K562 (cell line): ENCODE data around the gene PTPN9. TPM values are rescaled to one million over a fixed set of nuclear protein-coding genes. Genes with fewer than 3 reads are reported as not detected.
A peak's percentile ranks its signal among the peaks of the same experiment; 100 is the strongest.

Source experiments
- BACH1 ChIP-seq: fragments of 200-800 bp; sonication (Bioruptor generic); IDR thresholded peaks from 2 replicates; pipeline ENCODE4 v1.6.1; 2016; ENCODE audit warnings: missing genetic modification characterization, missing compliant biosample characterization
- BRD4 ChIP-seq: fragments of 200-600 bp; sonication (generic); IDR thresholded peaks from 2 replicates; pipeline ENCODE4 v1.6.1; 2017; ENCODE audit warnings: inconsistent platforms
- HDAC1 ChIP-seq, 2 experiments: fragments of 450-650 bp; IDR thresholded peaks; 2 replicates each; pipeline ENCODE4 v1.6.1; 2016 to 2017; ENCODE audit warnings: inconsistent platforms in 1 of 2, mild to moderate bottlenecking in 1 of 2, moderate library complexity in 1 of 2
- KDM2B ChIP-seq: fragments of 250-450 bp; sonication (Bioruptor Pico); IDR thresholded peaks from 2 replicates; pipeline ENCODE4 v1.8.0; 2021; ENCODE audit warnings: mild to moderate bottlenecking, moderate library complexity
- MCM3 ChIP-seq: fragments of 450-650 bp; IDR thresholded peaks from 2 replicates; pipeline ENCODE4 v1.6.1; 2016
- ZNF140 ChIP-seq: fragments of 250-450 bp; sonication (Bioruptor Pico); IDR thresholded peaks from 2 replicates; pipeline ENCODE4 v1.8.0; 2021; ENCODE audit warnings: moderate library complexity, mild to moderate bottlenecking, inconsistent platforms
- ZNF23 ChIP-seq: fragments of 250-450 bp; sonication (Bioruptor Pico); IDR thresholded peaks from 2 replicates; pipeline ENCODE4 v1.4.0; 2020; ENCODE audit warnings: mild to moderate bottlenecking
- ZNF239 ChIP-seq: fragments of 250-450 bp; sonication (Bioruptor Pico); IDR thresholded peaks from 2 replicates; pipeline ENCODE4 v1.4.0; 2020; ENCODE audit warnings: mild to moderate bottlenecking
- ZNF764 ChIP-seq: fragments of 250-450 bp; sonication (Bioruptor Pico); IDR thresholded peaks from 2 replicates; pipeline ENCODE4 v1.4.0; 2020; ENCODE audit warnings: low read depth, mild to moderate bottlenecking, moderate library complexity
- polyA plus RNA-seq, 8 experiments: library from polyadenylated mRNA; depleted of rRNA in 4 of 8; stranded (reverse) in 5 of 8; unstranded in 3 of 8; fragments of >200 nt; fragmentation: Nextera tagmentation in 2 of 8; fragmentation: Illumina TruSeq in 1 of 8; extraction: Ambion mirVana in 2 of 8; extraction: Trizol in 1 of 8; gene quantifications; 2 replicates each; pipeline versions ENCODE4 v1.2.1 to v1.2.3, GENCODE V29; 2011 to 2014; ENCODE audit warnings: inconsistent platforms in 1 of 8, missing spikeins in 1 of 8
- total RNA-seq, 7 experiments: library from RNA; depleted of rRNA in 6 of 7; stranded (reverse); fragments of >200 nt in 6 of 7; fragmentation: Illumina TruSeq in 2 of 7; extraction: Trizol in 2 of 7; gene quantifications; 2 replicates each; pipeline versions ENCODE4 v1.2.1 to v1.2.3, GENCODE V29; 2011 to 2021; ENCODE audit warnings: low replicate concordance in 1 of 7
- TF ChIP-seq, protein P1 (sequence below): fragments of 450-650 bp; IDR thresholded peaks from 2 replicates; pipeline ENCODE4 v1.6.1; 2016; ENCODE audit warnings: low read depth
- TF ChIP-seq, protein P2 (sequence below): sonication (generic); formaldehyde crosslinking; IDR thresholded peaks from 2 replicates; pipeline ENCODE4 v1.8.1; 2023; ENCODE audit warnings: mild to moderate bottlenecking, missing genetic modification reagents, moderate library complexity
- TF ChIP-seq, protein P3 (sequence below): fragments of 250-450 bp; sonication (Bioruptor Pico); IDR thresholded peaks from 2 replicates; pipeline ENCODE4 v1.4.0; 2020; ENCODE audit warnings: mild to moderate bottlenecking, moderate library complexity
- TF ChIP-seq, protein P4 (sequence below): fragments of 450-650 bp; IDR thresholded peaks from 2 replicates; pipeline ENCODE4 v1.6.1; 2014; ENCODE audit warnings: low read depth, mild to moderate bottlenecking, moderate library complexity, borderline replicate concordance

Gene PTPN9
- total and polyA plus RNA-seq, 9 of the 15 experiments (the other 6 are each of a cell fraction or from before 2014, with no cell fraction given): 5.0 to 24.0 (median 14.2) TPM

DNA sequence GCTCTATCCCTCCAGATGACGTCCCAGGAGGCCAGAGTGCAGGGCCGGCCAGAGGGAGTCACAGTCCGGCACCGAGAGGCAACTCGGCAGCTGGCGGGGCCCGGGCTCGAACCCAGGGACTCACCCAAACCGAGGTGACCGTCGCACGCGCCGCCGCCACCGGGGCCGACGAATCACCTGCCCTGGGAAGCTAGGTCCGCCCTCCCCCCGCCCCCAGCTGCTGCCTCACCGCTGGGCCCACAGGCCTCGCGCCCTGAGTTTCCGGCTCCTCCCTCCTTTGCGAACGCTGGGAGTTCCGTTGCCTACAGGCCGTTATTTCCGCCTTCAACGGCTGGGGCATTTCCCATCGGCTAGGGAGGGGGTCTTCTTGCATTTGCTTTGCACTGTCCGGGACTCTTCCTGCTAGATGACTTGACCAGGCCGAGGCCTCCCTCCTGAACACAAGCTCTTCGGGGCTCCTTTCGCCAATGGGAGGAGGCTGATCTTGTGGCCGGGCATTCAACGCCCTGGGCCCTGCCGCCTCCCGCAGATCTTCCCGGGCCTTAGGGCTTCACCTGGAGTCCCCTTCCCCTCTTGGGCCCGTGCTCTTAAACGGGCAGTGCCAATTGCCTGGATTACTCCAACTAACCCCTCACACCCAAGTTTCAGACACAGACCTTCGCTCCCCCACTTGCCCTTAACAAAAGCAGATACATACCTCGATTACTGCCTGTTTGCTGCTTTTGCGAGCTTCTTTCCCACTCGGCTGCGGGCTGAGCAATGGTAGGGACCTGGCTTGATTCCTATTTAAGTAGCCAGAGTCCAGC is 46.6 kb upstream of the PTPN9 start, which contains the start of gene SNUPN (continued):
- TF ChIP-seq, protein P1, sequence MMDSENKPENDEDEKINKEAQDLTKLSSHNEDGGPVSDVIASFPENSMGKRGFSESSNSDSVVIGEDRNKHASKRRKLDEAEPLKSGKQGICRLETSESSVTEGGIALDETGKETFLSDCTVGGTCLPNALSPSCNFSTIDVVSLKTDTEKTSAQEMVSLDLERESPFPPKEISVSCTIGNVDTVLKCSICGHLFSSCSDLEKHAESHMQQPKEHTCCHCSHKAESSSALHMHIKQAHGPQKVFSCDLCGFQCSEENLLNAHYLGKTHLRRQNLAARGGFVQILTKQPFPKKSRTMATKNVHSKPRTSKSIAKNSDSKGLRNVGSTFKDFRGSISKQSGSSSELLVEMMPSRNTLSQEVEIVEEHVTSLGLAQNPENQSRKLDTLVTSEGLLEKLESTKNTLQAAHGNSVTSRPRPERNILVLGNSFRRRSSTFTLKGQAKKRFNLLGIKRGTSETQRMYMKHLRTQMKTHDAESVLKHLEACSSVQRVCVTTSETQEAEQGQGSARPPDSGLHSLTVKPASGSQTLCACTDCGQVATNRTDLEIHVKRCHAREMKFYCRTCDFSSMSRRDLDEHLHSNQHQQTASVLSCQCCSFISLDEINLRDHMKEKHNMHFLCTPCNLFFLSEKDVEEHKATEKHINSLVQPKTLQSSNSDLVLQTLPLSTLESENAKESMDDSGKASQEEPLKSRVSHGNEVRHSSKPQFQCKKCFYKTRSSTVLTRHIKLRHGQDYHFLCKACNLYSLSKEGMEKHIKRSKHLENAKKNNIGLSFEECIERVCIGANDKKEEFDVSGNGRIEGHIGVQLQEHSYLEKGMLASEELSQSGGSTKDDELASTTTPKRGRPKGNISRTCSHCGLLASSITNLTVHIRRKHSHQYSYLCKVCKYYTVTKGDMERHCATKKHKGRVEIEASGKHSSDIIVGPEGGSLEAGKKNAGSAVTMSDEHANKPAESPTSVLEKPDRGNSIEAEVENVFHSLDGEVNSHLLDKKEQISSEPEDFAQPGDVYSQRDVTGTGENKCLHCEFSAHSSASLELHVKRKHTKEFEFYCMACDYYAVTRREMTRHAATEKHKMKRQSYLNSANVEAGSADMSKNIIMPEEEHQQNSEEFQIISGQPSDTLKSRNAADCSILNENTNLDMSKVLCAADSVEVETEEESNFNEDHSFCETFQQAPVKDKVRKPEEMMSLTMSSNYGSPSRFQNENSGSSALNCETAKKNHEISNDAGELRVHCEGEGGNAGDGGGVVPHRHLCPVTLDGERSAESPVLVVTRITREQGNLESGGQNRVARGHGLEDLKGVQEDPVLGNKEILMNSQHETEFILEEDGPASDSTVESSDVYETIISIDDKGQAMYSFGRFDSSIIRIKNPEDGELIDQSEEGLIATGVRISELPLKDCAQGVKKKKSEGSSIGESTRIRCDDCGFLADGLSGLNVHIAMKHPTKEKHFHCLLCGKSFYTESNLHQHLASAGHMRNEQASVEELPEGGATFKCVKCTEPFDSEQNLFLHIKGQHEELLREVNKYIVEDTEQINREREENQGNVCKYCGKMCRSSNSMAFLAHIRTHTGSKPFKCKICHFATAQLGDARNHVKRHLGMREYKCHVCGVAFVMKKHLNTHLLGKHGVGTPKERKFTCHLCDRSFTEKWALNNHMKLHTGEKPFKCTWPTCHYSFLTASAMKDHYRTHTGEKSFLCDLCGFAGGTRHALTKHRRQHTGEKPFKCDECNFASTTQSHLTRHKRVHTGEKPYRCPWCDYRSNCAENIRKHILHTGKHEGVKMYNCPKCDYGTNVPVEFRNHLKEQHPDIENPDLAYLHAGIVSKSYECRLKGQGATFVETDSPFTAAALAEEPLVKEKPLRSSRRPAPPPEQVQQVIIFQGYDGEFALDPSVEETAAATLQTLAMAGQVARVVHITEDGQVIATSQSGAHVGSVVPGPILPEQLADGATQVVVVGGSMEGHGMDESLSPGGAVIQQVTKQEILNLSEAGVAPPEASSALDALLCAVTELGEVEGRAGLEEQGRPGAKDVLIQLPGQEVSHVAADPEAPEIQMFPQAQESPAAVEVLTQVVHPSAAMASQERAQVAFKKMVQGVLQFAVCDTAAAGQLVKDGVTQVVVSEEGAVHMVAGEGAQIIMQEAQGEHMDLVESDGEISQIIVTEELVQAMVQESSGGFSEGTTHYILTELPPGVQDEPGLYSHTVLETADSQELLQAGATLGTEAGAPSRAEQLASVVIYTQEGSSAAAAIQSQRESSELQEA: no peak
- TF ChIP-seq, protein P2, sequence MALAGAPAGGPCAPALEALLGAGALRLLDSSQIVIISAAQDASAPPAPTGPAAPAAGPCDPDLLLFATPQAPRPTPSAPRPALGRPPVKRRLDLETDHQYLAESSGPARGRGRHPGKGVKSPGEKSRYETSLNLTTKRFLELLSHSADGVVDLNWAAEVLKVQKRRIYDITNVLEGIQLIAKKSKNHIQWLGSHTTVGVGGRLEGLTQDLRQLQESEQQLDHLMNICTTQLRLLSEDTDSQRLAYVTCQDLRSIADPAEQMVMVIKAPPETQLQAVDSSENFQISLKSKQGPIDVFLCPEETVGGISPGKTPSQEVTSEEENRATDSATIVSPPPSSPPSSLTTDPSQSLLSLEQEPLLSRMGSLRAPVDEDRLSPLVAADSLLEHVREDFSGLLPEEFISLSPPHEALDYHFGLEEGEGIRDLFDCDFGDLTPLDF (CRISPR knock-in tag): no peak
- no peak for TF ChIP-seq ZNF239
- no peak for TF ChIP-seq ZNF23 (CRISPR knock-in tag)
- no peak; the same call in 1 of the 2 replicates for TF ChIP-seq ZNF764 (CRISPR knock-in tag)
- 0 out of 2 replicates have a peak, but pooled peaks have one; percentile 28 for TF ChIP-seq KDM2B (CRISPR knock-in tag)
- TF ChIP-seq HDAC1 (IDR thresholded peaks at IDR 0.05): peak in 1 of 2 experiments; percentile 43; a peak in 2 of 4 replicates
- TF ChIP-seq ZNF140 (CRISPR knock-in tag): no peak
- no peak for TF ChIP-seq BACH1 (tag)
- 0 out of 2 replicates have a peak, but pooled peaks have one; percentile 9 for TF ChIP-seq BRD4
- TF ChIP-seq, protein P3, sequence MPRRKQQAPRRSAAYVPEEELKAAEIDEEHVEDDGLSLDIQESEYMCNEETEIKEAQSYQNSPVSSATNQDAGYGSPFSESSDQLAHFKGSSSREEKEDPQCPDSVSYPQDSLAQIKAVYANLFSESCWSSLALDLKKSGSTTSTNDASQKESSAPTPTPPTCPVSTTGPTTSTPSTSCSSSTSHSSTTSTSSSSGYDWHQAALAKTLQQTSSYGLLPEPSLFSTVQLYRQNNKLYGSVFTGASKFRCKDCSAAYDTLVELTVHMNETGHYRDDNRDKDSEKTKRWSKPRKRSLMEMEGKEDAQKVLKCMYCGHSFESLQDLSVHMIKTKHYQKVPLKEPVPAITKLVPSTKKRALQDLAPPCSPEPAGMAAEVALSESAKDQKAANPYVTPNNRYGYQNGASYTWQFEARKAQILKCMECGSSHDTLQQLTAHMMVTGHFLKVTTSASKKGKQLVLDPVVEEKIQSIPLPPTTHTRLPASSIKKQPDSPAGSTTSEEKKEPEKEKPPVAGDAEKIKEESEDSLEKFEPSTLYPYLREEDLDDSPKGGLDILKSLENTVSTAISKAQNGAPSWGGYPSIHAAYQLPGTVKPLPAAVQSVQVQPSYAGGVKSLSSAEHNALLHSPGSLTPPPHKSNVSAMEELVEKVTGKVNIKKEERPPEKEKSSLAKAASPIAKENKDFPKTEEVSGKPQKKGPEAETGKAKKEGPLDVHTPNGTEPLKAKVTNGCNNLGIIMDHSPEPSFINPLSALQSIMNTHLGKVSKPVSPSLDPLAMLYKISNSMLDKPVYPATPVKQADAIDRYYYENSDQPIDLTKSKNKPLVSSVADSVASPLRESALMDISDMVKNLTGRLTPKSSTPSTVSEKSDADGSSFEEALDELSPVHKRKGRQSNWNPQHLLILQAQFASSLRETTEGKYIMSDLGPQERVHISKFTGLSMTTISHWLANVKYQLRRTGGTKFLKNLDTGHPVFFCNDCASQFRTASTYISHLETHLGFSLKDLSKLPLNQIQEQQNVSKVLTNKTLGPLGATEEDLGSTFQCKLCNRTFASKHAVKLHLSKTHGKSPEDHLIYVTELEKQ: no peak
- TF ChIP-seq MCM3: no peak
- TF ChIP-seq, protein P4, sequence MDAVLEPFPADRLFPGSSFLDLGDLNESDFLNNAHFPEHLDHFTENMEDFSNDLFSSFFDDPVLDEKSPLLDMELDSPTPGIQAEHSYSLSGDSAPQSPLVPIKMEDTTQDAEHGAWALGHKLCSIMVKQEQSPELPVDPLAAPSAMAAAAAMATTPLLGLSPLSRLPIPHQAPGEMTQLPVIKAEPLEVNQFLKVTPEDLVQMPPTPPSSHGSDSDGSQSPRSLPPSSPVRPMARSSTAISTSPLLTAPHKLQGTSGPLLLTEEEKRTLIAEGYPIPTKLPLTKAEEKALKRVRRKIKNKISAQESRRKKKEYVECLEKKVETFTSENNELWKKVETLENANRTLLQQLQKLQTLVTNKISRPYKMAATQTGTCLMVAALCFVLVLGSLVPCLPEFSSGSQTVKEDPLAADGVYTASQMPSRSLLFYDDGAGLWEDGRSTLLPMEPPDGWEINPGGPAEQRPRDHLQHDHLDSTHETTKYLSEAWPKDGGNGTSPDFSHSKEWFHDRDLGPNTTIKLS: 0 out of 2 replicates have a peak, but pooled peaks have one; percentile 50
